SK-N-SH treated with all-trans-retinoic acid at 6 μM for 48 hours (cell line): ENCODE measurements around the gene TNK2.

Experiments
- ATAC-seq: fragments of 200-7000 bp; cut with Tn5 transposase; 3 replicates; pipeline ENCODE4 v1.9.1; 2020; ENCODE audit warnings: mild to moderate bottlenecking, moderate library complexity
- ARNTL ChIP-seq: fragments of 450-650 bp; formaldehyde crosslinking; IDR thresholded peaks from 2 replicates; pipeline ENCODE4 v1.5.0; 2020; ENCODE audit warnings: low read depth, mild to moderate bottlenecking, moderate library complexity, borderline replicate concordance
- BACH2 ChIP-seq: fragments of 250-450 bp; sonication (Bioruptor Pico); IDR thresholded peaks from 2 replicates; pipeline ENCODE4 v1.9.0; 2021; ENCODE audit warnings: mild to moderate bottlenecking, borderline replicate concordance
- CREB5 ChIP-seq: fragments of 250-450 bp; sonication (Bioruptor Pico); IDR thresholded peaks from 2 replicates; pipeline ENCODE4 v1.5.1; 2020; ENCODE audit warnings: low read depth, mild to moderate bottlenecking, moderate library complexity
- CSDC2 ChIP-seq: fragments of 250-450 bp; sonication (Bioruptor Pico); IDR thresholded peaks from 2 replicates; pipeline ENCODE4 v1.5.0; 2020; ENCODE audit warnings: mild to moderate bottlenecking, moderate library complexity
- CSRNP3 ChIP-seq: fragments of 250-450 bp; sonication (Bioruptor Pico); IDR thresholded peaks from 2 replicates; pipeline ENCODE4 v1.5.1; 2021; ENCODE audit warnings: mild to moderate bottlenecking, moderate library complexity
- ESRRG ChIP-seq: fragments of 250-450 bp; sonication (Bioruptor Pico); IDR thresholded peaks from 2 replicates; pipeline ENCODE4 v1.6.1; 2021; ENCODE audit warnings: mild to moderate bottlenecking
- GLIS3 ChIP-seq: fragments of 250-450 bp; sonication (Bioruptor Pico); IDR thresholded peaks from 2 replicates; pipeline ENCODE4 v1.5.0; 2020; ENCODE audit warnings: mild to moderate bottlenecking, moderate library complexity
- ISL1 ChIP-seq: fragments of 250-450 bp; sonication (Bioruptor Pico); IDR thresholded peaks from 2 replicates; pipeline ENCODE4 v2.1.2; 2022; ENCODE audit warnings: mild to moderate bottlenecking, moderate library complexity
- POU6F1 ChIP-seq: fragments of 250-450 bp; sonication (Bioruptor Pico); IDR thresholded peaks from 2 replicates; pipeline ENCODE4 v1.8.0; 2021; ENCODE audit warnings: low read depth, mild to moderate bottlenecking, moderate library complexity, borderline replicate concordance
- PPARA ChIP-seq: fragments of 250-450 bp; sonication (Bioruptor Pico); IDR thresholded peaks from 2 replicates; pipeline ENCODE4 v1.5.0; 2020; ENCODE audit warnings: mild to moderate bottlenecking, borderline replicate concordance
- SNAI2 ChIP-seq: fragments of 250-450 bp; sonication (Bioruptor Pico); IDR thresholded peaks from 2 replicates; pipeline ENCODE4 v1.5.0; 2020; ENCODE audit warnings: mild to moderate bottlenecking, moderate library complexity
- TOX ChIP-seq: fragments of 250-450 bp; sonication (Bioruptor Pico); IDR thresholded peaks from 2 replicates; pipeline ENCODE4 v1.8.0; 2021; ENCODE audit warnings: mild to moderate bottlenecking, moderate library complexity, borderline replicate concordance
- ZC3H10 ChIP-seq: fragments of 250-450 bp; sonication (Bioruptor Pico); IDR thresholded peaks from 2 replicates; pipeline ENCODE4 v1.5.1; 2021; ENCODE audit warnings: mild to moderate bottlenecking, moderate library complexity
- ZFP30 ChIP-seq: fragments of 450-650 bp; formaldehyde crosslinking; IDR thresholded peaks from 2 replicates; pipeline ENCODE4 v1.5.0; 2022; ENCODE audit warnings: mild to moderate bottlenecking, moderate library complexity
- ZNF565 ChIP-seq: fragments of 450-650 bp; formaldehyde crosslinking; conservative IDR thresholded peaks from 2 replicates; pipeline ENCODE4 v1.5.0; 2020; ENCODE audit warnings: low read depth, mild to moderate bottlenecking, moderate library complexity
- ZNF70 ChIP-seq: fragments of 450-650 bp; formaldehyde crosslinking; IDR thresholded peaks from 2 replicates; pipeline ENCODE4 v1.5.0; 2020; ENCODE audit warnings: mild to moderate bottlenecking, moderate library complexity
- ZNF8 ChIP-seq: fragments of 450-650 bp; formaldehyde crosslinking; IDR thresholded peaks from 2 replicates; pipeline ENCODE4 v1.5.0; 2020; ENCODE audit warnings: mild to moderate bottlenecking, moderate library complexity
- TF ChIP-seq, protein P1 (sequence below): fragments of 250-450 bp; sonication (Bioruptor Pico); IDR thresholded peaks from 2 replicates; pipeline ENCODE4 v1.8.0; 2020; ENCODE audit warnings: mild to moderate bottlenecking, moderate library complexity, borderline replicate concordance

TNK2 gene

GRCh38 chr3:195893516-195893915 is 14.8 kb downstream of the TNK2 start (continued):
- no peak for TF ChIP-seq CSRNP3 (CRISPR knock-in tag)
- no peak for TF ChIP-seq SNAI2 (CRISPR knock-in tag)
- TF ChIP-seq CSDC2 (CRISPR knock-in tag) = no peak
- no peak for TF ChIP-seq ARNTL (CRISPR knock-in tag)
- no peak for TF ChIP-seq ZNF8 (CRISPR knock-in tag)
- no peak for TF ChIP-seq ZNF565 (CRISPR knock-in tag)
- TF ChIP-seq, protein P1, sequence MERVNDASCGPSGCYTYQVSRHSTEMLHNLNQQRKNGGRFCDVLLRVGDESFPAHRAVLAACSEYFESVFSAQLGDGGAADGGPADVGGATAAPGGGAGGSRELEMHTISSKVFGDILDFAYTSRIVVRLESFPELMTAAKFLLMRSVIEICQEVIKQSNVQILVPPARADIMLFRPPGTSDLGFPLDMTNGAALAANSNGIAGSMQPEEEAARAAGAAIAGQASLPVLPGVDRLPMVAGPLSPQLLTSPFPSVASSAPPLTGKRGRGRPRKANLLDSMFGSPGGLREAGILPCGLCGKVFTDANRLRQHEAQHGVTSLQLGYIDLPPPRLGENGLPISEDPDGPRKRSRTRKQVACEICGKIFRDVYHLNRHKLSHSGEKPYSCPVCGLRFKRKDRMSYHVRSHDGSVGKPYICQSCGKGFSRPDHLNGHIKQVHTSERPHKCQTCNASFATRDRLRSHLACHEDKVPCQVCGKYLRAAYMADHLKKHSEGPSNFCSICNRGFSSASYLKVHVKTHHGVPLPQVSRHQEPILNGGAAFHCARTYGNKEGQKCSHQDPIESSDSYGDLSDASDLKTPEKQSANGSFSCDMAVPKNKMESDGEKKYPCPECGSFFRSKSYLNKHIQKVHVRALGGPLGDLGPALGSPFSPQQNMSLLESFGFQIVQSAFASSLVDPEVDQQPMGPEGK (CRISPR knock-in tag) = no peak

DNA sequence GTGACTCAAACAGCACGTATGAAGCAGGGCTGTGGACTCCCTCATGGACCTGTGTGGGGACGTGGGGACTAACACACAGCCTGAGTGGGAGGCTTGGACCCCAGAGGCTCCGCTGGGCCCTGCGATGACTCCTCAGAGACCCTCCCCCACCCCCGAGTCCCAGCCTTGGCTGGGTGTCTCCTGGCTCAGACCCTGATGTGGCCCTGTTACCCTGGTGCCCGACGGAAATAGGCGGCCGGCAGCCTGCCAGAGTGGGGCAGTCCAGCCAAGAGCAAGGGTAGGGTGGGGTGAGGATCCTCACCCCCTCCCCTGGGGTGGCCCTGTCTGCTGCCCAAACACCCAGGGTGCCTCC is 15.3 kb downstream of the TNK2 start:
- peak; percentile 0; the same call in 1 of the 3 replicates for ATAC-seq

DNA sequence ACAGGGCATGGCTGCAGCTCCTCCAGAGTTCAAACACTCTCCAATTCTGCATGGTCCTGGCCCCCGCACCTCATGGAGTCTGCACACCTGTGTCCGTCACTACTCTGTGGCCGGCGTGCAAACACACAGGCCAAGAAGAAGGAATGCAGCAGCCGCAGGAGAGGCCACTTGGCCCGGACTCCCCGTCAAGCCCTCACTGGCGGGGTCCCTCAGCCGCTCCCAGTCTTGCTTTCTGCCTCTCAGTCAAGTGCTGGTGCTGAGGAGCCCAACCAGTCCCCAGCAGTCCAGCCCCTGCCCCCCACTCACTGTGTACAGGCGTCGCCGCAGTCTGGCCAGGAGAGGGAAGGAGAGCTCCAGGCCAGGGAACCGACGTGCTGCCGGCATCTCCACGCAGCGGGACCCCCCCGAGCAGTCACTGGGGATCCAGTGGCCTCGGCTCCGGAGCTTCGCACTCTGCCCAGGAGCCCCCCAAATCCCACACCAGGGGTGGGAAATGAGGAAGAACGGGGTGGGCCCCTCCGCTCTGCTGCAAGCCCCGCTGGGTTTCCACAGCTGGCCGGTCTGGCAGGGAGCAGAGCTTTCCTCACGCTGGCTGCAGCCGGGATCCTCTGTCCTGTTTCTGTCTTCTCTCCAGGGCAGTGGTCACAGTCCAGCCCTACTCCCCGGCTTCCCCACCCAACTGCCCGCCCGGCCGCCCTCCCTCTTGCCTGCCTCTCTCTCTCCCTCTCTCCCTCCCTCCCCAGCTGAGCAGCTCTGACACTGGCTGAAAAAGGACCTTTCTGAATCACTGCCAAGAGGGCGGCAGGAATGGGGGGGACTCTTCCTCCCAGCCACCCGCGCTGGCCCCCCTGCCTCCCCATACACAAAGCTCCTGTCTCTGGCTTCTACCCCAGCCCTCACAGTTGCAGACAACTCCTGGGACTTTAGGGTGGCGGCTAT is 16.0 kb downstream of the TNK2 start:
- ATAC-seq = peak; percentile 18
- no peak for TF ChIP-seq GLIS3 (CRISPR knock-in tag)
- TF ChIP-seq, protein P1 (CRISPR knock-in tag) = 0 out of 2 replicates have a peak, but pooled peaks have one; percentile 21

More for the DNA sequence above, 15.3 kb downstream of the TNK2 start:
- no peak for TF ChIP-seq GLIS3 (CRISPR knock-in tag)
- TF ChIP-seq ESRRG = no peak
- no peak for TF ChIP-seq ISL1
- no peak for TF ChIP-seq ZNF565 (CRISPR knock-in tag)
- no peak for TF ChIP-seq ZNF70 (CRISPR knock-in tag)
- no peak for TF ChIP-seq BACH2 (CRISPR knock-in tag)
- TF ChIP-seq, protein P1 (CRISPR knock-in tag) = no peak
- no peak for TF ChIP-seq PPARA
- TF ChIP-seq, all 23 proteins: peak for 0

DNA sequence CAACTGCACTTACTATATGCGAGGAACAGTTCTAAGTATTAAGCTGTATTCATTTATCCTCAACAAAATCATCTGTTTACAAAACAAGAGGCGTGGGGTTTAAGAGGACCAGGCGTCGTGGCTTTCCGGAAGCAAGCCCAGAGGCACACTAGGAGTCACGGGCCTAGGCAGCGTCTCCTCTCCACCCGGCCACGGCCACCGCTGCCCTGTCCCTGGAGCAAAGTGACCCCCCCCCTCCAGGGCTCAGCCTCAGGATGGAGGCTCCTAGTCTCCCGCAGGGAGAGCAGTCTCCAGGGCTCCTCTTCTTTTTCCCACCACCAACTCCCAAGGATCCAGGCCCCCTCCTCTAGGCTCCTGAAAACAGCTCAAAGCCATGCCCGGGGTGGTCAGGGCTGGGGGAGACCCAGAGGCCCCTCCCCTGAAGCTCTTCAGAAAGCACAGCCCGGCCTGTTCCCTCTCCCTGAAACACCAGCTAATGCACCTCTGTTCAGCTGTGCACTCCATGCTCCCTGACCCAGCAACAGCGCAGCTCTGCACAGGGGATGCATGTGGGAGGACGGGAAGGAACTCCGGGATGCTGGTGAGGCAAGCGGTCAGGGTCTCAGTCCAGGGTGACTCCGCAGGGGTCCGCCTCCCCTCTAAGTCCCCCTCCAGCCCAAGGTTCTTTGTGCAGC is 16.8 kb downstream of the TNK2 start:
- TF ChIP-seq ZNF8 (CRISPR knock-in tag) (no peak), ZC3H10 (CRISPR knock-in tag) (no peak), ZNF70 (CRISPR knock-in tag) (no peak), TOX (CRISPR knock-in tag) (no peak), ZFP30 (CRISPR knock-in tag) (no peak)
- no peak for ATAC-seq

DNA sequence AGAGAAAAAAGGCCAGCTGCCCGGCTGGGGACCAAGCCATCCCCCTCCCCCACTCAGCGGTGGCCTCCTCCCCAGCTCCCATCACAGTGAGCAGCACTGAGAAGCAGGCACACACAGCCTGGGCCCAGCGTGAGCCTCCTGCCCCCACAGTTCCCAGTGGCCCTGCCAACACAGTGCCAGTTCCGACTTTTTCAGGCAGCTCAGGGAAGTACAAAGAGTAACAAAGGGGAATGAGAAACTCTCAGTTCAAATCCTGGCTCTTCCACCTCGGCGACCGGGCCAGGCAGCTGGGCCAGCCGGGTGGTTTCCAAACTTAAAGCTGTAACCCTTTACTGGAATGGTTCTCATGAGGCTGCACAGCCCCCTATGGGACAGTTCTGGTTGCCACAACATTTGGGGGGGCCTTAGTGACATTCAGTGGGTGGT is 18.5 kb downstream of the TNK2 start:
- no peak for ATAC-seq
- TF ChIP-seq CREB5 (CRISPR knock-in tag) (no peak), PPARA (no peak), ARNTL (CRISPR knock-in tag) (no peak), SNAI2 (CRISPR knock-in tag) (no peak), ISL1 (no peak), BACH2 (CRISPR knock-in tag) (no peak), ZFP30 (CRISPR knock-in tag) (no peak), POU6F1 (CRISPR knock-in tag) (no peak), ZNF70 (CRISPR knock-in tag) (no peak), ZC3H10 (CRISPR knock-in tag) (no peak), CSDC2 (CRISPR knock-in tag) (no peak)
- TF ChIP-seq, protein P1 (CRISPR knock-in tag) = no peak
